AG10803 (cell line): ENCODE results near the gene PAX5.
"Not testable (repeated sequence)": the region's sequence is repeated elsewhere in the genome, so short reads cannot be mapped to it uniquely, and the experiment has no call there.

Source experiments
- DNase-seq: peaks from one replicate; pipeline ENCODE4 v3.0.0; 2010; ENCODE audit warnings: low read depth
- H3K4me3 ChIP-seq: 2 replicates; pipeline ENCODE4 v1.5.1; 2011; ENCODE audit warnings: mild to moderate bottlenecking, low read length, control low read depth
- TF ChIP-seq, protein P1 (sequence below): conservative IDR thresholded peaks from 2 replicates; pipeline ENCODE4 v1.5.1; 2011; ENCODE audit warnings: mild to moderate bottlenecking, low read length, control low read depth, inconsistent platforms

PAX5 gene

GRCh38 chr9:37033682-37034304, at the start of gene PAX5:
Gene PAX5, minus strand, starts transcription at chr9:37034268. Its CDS starts 237 bp downstream, at chr9:37034031.
- TF ChIP-seq, protein P1, sequence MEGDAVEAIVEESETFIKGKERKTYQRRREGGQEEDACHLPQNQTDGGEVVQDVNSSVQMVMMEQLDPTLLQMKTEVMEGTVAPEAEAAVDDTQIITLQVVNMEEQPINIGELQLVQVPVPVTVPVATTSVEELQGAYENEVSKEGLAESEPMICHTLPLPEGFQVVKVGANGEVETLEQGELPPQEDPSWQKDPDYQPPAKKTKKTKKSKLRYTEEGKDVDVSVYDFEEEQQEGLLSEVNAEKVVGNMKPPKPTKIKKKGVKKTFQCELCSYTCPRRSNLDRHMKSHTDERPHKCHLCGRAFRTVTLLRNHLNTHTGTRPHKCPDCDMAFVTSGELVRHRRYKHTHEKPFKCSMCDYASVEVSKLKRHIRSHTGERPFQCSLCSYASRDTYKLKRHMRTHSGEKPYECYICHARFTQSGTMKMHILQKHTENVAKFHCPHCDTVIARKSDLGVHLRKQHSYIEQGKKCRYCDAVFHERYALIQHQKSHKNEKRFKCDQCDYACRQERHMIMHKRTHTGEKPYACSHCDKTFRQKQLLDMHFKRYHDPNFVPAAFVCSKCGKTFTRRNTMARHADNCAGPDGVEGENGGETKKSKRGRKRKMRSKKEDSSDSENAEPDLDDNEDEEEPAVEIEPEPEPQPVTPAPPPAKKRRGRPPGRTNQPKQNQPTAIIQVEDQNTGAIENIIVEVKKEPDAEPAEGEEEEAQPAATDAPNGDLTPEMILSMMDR, result no peak
- H3K4me3 ChIP-seq, result no peak within 1 kb of the TSS
- no peak for DNase-seq

DNA sequence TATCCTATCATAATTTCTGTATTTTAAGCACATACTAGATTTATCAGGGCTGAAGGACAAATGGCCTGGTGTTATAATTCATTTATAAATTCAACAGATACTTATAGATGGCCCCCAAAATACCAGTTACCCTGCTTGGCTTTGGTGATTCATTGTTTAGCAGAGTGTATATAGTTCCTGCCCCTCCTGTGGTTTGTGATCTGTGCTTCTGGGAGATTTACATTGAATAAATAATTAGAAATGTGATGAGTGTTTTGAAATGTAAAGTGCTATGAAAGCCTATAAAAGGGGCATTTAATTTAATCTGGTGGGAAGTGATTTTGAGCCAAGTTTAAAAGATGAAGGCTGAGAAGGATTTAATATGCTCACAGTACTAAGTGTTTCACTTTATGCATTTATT, 49.6 kb upstream of the PAX5 start:
- H3K4me3 ChIP-seq, result no peak overlapping the region
- no peak for DNase-seq
- TF ChIP-seq, protein P1, result no peak

DNA sequence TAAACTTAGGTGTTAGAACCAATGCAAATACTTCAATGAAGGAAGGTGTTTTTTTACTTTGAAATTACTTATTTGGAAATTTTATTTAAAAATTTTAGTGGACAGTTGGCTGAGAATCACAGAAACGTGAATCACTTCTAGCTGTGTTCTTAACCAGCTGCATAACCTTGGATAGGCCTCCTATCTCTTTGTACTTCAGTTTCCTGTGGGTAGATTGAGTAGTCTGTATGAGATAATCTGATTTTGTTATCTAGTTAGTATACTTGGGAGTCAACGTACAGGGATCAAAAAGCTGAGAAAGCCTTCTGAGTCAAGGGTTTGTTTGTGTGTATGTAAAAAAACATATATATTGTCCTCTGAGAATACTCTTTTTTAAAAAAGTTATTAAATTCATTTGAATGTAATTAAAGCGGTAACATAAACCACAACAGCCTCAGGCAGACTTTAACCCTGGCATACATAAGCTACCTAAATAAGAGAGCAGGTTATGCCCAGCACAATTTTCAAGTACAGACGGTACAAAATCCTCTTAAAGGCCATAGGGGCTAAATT, 48.2 kb upstream of the PAX5 start:
- H3K4me3 ChIP-seq, result no peak overlapping the region
- DNase-seq, result no peak
- TF ChIP-seq, protein P1, result no peak

- not testable (repeated sequence) for H3K4me3 ChIP-seq
Observed at GRCh38 chr9:37081507-37081906, 47.4 kb upstream of the PAX5 start.

GRCh38 chr9:37080165-37080628, 46.1 kb upstream of the PAX5 start:
- H3K4me3 ChIP-seq, result peak overlapping the region; percentile 86
- peak; percentile 20 for DNase-seq

More at GRCh38 chr9:37081507-37081906, 47.4 kb upstream of the PAX5 start:
- DNase-seq, result not testable (repeated sequence)

DNA sequence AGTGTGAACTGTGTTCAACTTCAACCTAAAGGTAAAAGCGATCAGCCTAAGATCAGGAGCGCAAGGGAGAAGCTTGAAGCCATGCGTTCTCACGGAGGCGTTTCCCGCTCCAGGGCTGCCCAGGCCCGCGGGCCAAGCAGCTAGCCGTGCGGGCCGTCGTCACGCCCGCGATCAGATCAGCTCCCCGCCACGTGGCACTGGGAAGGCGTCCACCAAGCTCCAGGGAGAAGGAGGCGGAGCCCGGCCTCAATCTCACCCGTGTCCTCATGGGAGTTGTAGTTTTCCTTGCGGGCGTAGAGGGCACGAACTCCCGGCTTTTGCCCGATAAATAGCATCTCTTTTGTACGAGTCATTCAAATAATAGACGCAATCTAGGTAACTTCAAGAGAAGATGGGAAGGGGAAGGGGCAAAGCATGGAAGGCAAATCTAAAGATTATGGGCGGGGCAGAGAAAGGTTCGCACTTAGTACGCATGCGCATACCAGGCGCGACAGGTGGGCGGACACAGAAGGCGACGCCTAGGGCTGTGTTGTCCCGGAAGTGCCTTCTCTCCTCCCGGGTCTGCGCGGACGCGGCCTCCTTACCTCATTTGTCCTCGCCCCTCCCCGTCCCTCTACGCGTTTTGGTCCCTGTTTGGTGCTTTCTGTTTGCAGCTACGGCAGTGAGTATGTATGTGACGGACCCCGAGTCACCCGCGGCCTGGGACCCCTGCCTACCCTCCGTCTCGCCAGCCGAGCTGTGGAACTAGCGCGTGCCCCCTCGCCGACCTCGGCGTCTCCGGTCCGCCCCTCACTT, 45.5 kb upstream of the PAX5 start:
- peak overlapping the region; percentile 86 for H3K4me3 ChIP-seq
- TF ChIP-seq, protein P1, result no peak
- DNase-seq, result peak; percentile 91

DNA sequence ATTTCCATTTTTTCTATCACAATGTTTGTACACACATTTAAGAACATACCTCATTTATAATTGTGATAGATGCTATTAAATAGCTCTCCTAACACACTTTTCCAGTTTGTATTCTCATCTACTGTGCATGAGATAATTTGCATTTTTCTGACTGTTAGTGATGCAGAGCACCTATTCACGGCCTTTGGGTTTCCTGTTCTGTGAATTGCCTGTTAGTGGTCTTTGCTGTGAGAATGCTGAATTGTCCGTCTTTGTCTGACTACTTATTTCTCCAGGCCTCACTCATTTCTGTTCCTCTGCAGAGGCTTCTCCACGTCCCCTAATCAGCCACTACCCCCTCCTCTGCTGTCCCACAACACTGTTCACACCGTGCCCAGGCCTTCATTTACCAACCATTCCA, 40.7 kb upstream of the PAX5 start:
- not testable (repeated sequence) for H3K4me3 ChIP-seq, DNase-seq

DNA sequence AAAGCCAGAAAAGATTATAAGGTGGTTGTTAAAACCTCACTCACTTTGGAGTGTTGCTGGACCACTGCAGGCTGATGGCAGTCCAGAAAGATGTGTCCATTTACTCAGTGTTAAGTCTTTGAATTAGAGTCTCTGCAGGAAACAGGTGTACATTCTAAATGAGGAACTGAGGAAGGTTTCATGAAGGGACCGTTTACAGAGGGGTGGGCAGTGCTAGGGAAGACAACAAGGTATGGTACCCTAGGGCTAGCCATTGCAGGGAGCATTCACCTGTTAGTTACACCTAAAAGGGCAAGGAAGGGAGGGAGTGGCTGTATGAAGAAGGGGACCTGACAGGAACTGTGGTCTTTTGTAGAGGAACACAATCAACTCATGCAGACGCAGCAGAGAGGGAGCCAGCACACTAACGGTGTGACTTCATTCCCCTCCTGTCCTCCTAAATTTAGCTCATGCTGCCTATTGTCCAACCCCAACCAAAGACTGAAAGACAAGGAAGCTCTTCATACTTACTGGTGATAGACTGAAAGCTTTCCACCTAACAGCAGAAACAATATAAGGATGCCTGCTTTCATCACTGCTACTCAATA, 32.2 kb upstream of the PAX5 start:
- TF ChIP-seq, protein P1, result no peak
- DNase-seq, result no peak

More for the DNA sequence above, 32.2 kb upstream of the PAX5 start:
- no peak overlapping the region for H3K4me3 ChIP-seq
